H1 (cell line): Measurements from ENCODE around the gene CAMK2A.

Experiments used
- EP300 ChIP-seq, 2 experiments: IDR thresholded peaks; 1 replicate in 1 of 2; 2 replicates in 1 of 2; pipeline ENCODE4 v1.6.1; 2011 to 2012; ENCODE audit warnings: low read depth in 2 of 2, low read length in 2 of 2, mild to moderate bottlenecking in 2 of 2, borderline replicate concordance in 1 of 2, inconsistent platforms in 1 of 2, moderate library complexity in 1 of 2
- GABPA ChIP-seq: IDR thresholded peaks from 2 replicates; pipeline ENCODE4 v1.6.1; 2011; ENCODE audit warnings: mild to moderate bottlenecking, low read length, moderate library complexity, borderline replicate concordance; ENCODE audit not compliant: insufficient read depth
- KDM1A ChIP-seq: fragments of 200-600, 300-600 bp; sonication (generic); IDR thresholded peaks from 2 replicates; pipeline ENCODE4 v1.7.1; 2016; ENCODE audit warnings: mild to moderate bottlenecking, low read length, borderline replicate concordance
- MAX ChIP-seq: IDR thresholded peaks from 2 replicates; pipeline ENCODE4 v1.6.1; 2012; ENCODE audit warnings: inconsistent platforms
- POLR2A ChIP-seq, 2 experiments: IDR thresholded peaks; 1 replicate in 1 of 2; 2 replicates in 1 of 2; pipeline ENCODE4 v1.6.1; 2011; ENCODE audit warnings: low read depth in 2 of 2, low read length in 2 of 2, mild to moderate bottlenecking in 2 of 2; ENCODE audit errors: control extremely low read depth in 1 of 2
- POU5F1 ChIP-seq: IDR thresholded peaks from 2 replicates; pipeline ENCODE4 v1.6.1; 2011; ENCODE audit warnings: low read depth, mild to moderate bottlenecking, low read length, moderate library complexity
- RAD21 ChIP-seq, 2 experiments: IDR thresholded peaks in 1 of 2; conservative IDR thresholded peaks in 1 of 2; 2 replicates each; pipeline ENCODE4 v1.6.1; 2011; ENCODE audit warnings: low read depth in 2 of 2, low read length in 2 of 2, improper control_type of control experiment in 1 of 2, inconsistent platforms in 1 of 2, mild to moderate bottlenecking in 1 of 2, moderate library complexity in 1 of 2
- RFX5 ChIP-seq: IDR thresholded peaks from 2 replicates; pipeline ENCODE4 v1.6.1; 2011; ENCODE audit warnings: low read depth, low read length, improper control_type of control experiment, borderline replicate concordance
- SIN3A ChIP-seq, 2 experiments: IDR thresholded peaks in 1 of 2; conservative IDR thresholded peaks in 1 of 2; 2 replicates each; pipeline ENCODE4 v1.6.1; 2011 to 2012; ENCODE audit warnings: low read length in 2 of 2, improper control_type of control experiment in 1 of 2, low read depth in 1 of 2, mild to moderate bottlenecking in 1 of 2
- TAF1 ChIP-seq: IDR thresholded peaks from 2 replicates; pipeline ENCODE4 v1.6.1; 2011; ENCODE audit warnings: mild to moderate bottlenecking, low read depth, low read length
- TF ChIP-seq, protein P1 (sequence below), 3 experiments: IDR thresholded peaks; 1 replicate in 2 of 3; 2 replicates in 1 of 3; pipeline versions ENCODE4 v1.5.1 to v1.6.1; 2011; ENCODE audit warnings: low read length in 3 of 3, mild to moderate bottlenecking in 3 of 3, inconsistent platforms in 2 of 3, low read depth in 1 of 3, moderate library complexity in 1 of 3; ENCODE audit not compliant: insufficient read depth in 1 of 3; ENCODE audit errors: control extremely low read depth in 1 of 3
- TF ChIP-seq, protein P2 (sequence below): IDR thresholded peaks from 2 replicates; pipeline ENCODE4 v1.6.1; 2011; ENCODE audit warnings: low read depth, mild to moderate bottlenecking, low read length; ENCODE audit not compliant: insufficient read depth

DNA sequence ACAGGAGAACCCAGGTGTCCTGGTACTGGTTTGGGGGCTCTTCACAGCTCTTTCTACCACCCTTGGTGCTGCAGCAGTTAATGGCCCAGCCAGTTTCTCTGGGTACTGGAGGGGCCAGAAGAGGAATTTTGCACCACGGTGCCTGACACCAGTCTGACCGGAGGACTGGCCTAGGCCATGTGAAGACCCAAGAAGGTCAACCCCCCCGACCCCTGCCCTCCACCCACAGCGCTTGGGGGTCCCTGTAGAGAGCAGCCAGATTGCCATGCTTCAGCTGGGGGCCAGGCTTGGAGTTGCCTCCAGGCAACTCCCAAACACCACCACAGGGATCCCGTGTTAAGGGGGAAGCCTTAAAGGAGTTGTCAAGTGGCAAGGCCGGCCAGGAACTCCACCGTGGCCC lies 6.9 kb upstream of the CAMK2A start:
- TF ChIP-seq, protein P1, sequence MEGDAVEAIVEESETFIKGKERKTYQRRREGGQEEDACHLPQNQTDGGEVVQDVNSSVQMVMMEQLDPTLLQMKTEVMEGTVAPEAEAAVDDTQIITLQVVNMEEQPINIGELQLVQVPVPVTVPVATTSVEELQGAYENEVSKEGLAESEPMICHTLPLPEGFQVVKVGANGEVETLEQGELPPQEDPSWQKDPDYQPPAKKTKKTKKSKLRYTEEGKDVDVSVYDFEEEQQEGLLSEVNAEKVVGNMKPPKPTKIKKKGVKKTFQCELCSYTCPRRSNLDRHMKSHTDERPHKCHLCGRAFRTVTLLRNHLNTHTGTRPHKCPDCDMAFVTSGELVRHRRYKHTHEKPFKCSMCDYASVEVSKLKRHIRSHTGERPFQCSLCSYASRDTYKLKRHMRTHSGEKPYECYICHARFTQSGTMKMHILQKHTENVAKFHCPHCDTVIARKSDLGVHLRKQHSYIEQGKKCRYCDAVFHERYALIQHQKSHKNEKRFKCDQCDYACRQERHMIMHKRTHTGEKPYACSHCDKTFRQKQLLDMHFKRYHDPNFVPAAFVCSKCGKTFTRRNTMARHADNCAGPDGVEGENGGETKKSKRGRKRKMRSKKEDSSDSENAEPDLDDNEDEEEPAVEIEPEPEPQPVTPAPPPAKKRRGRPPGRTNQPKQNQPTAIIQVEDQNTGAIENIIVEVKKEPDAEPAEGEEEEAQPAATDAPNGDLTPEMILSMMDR (IDR thresholded peaks at IDR 0.05; ENCODE audit: control extremely low read depth in 1 of 3, insufficient read depth in 1 of 3, low read depth in 1 of 3, low read length in 3 of 3) = no peak
- TF ChIP-seq KDM1A (no peak), POLR2A (IDR thresholded peaks at IDR 0.05; ENCODE audit: control extremely low read depth in 1 of 2, low read depth in 2 of 2, low read length in 2 of 2) (no peak), GABPA (no peak), EP300 (IDR thresholded peaks at IDR 0.05; ENCODE audit: borderline replicate concordance in 1 of 2, low read depth in 2 of 2, low read length in 2 of 2) (no peak), RAD21 (IDR thresholded peaks at IDR 0.05 in 1 of 2, conservative IDR thresholded peaks at IDR 0.05 in 1 of 2; ENCODE audit: low read depth in 2 of 2, low read length in 2 of 2) (no peak), MAX (no peak), SIN3A (conservative IDR thresholded peaks at IDR 0.05 in 1 of 2, IDR thresholded peaks at IDR 0.05 in 1 of 2; ENCODE audit: low read depth in 1 of 2, low read length in 2 of 2) (no peak), POU5F1 (no peak), TAF1 (no peak), RFX5 (no peak)
- TF ChIP-seq, protein P2, sequence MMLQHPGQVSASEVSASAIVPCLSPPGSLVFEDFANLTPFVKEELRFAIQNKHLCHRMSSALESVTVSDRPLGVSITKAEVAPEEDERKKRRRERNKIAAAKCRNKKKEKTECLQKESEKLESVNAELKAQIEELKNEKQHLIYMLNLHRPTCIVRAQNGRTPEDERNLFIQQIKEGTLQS = no peak
